CD14-positive monocyte (primary cell): ENCODE data around the gene SFN. TPM values are rescaled to one million over a fixed set of nuclear protein-coding genes. Genes with fewer than 3 reads are reported as not detected.

ENCODE experiments used
- DNase-seq, 3 donors: peaks; one replicate each; pipeline ENCODE4 v3.0.0-alpha.2; 2011 to 2022
- H2AFZ ChIP-seq: 2 replicates; pipeline ENCODE4 v1.6.0; 2012; ENCODE audit warnings: mild to moderate bottlenecking, low read depth, low read length, inconsistent platforms; ENCODE audit not compliant: insufficient read depth, poor library complexity, severe bottlenecking
- H3K27ac ChIP-seq, 2 donors: 1 replicate in 1 of 2; 2 replicates in 1 of 2; pipeline ENCODE4 v1.5.1; 2012 to 2013; ENCODE audit warnings: low read length in 2 of 2, control low read depth in 1 of 2, inconsistent platforms in 1 of 2, low read depth in 1 of 2, mild to moderate bottlenecking in 1 of 2
- H3K27me3 ChIP-seq, 2 donors: one replicate each; pipeline versions ENCODE4 v1.6.0 to v1.6.1; 2011 to 2013; ENCODE audit warnings: low read length in 2 of 2; ENCODE audit not compliant: control insufficient read depth in 2 of 2, insufficient read depth in 2 of 2
- H3K36me3 ChIP-seq, 2 donors: replicated peaks in 1 of 2; 1 replicate in 1 of 2; 2 replicates in 1 of 2; pipeline versions ENCODE4 v1.5.1 to v1.6.1; 2012 to 2013; ENCODE audit warnings: low read length in 2 of 2, control low read depth in 1 of 2, inconsistent platforms in 1 of 2, mild to moderate bottlenecking in 1 of 2; ENCODE audit not compliant: insufficient read depth in 2 of 2, control insufficient read depth in 1 of 2
- H3K4me1 ChIP-seq, 2 donors: 1 replicate in 1 of 2; 2 replicates in 1 of 2; pipeline versions ENCODE4 v1.5.1 to v1.6.1; 2012 to 2013; ENCODE audit warnings: low read length in 2 of 2, control low read depth in 1 of 2, inconsistent platforms in 1 of 2, mild to moderate bottlenecking in 1 of 2, moderate library complexity in 1 of 2; ENCODE audit not compliant: insufficient read depth in 2 of 2, control insufficient read depth in 1 of 2
- H3K4me2 ChIP-seq: replicated peaks from 2 replicates; pipeline ENCODE3; 2012; ENCODE audit warnings: low read length, moderate library complexity, mild to moderate bottlenecking; ENCODE audit not compliant: poor library complexity, severe bottlenecking; ENCODE audit errors: extremely low read depth
- H3K4me3 ChIP-seq, 3 experiments: fragments of 200-600 bp in 1 of 3; sonication (generic) in 1 of 3; replicated peaks in 1 of 3; 1 replicate in 2 of 3; 2 replicates in 1 of 3; pipeline ENCODE4 v1.5.1; 2011 to 2013; ENCODE audit warnings: low read length in 3 of 3, mild to moderate bottlenecking in 3 of 3, control low read depth in 2 of 3, low read depth in 2 of 3, inconsistent platforms in 1 of 3, moderate library complexity in 1 of 3
- H3K79me2 ChIP-seq: 2 replicates; pipeline ENCODE4 v1.6.0; 2012; ENCODE audit warnings: mild to moderate bottlenecking, control low read depth, inconsistent platforms, low read length, moderate library complexity; ENCODE audit not compliant: insufficient read depth
- H3K9ac ChIP-seq: 2 replicates; pipeline ENCODE4 v1.6.0; 2017; ENCODE audit warnings: low read length, mild to moderate bottlenecking; ENCODE audit not compliant: insufficient read depth, poor library complexity, severe bottlenecking
- H3K9me3 ChIP-seq, 2 donors: replicated peaks in 1 of 2; 1 replicate in 1 of 2; 2 replicates in 1 of 2; pipeline versions ENCODE4 v1.5.1 to v1.6.1; 2012 to 2013; ENCODE audit warnings: low read length in 2 of 2, control low read depth in 1 of 2; ENCODE audit not compliant: control insufficient read depth in 1 of 2, insufficient read depth in 1 of 2
- H4K20me1 ChIP-seq: 2 replicates; pipeline ENCODE4 v1.6.0; 2012; ENCODE audit warnings: mild to moderate bottlenecking, low read length, control low read depth, moderate library complexity; ENCODE audit not compliant: insufficient read depth
- H3K27ac Mint-ChIP-seq, 7 donors: one replicate each; pipeline ENCODE4 v1.8.0; 2020; ENCODE audit warnings: mild to moderate bottlenecking in 7 of 7, mixed read lengths in 7 of 7, moderate library complexity in 6 of 7, inconsistent platforms in 2 of 7
- H3K27me3 Mint-ChIP-seq, 3 donors: one replicate each; pipeline ENCODE4 v1.8.0; 2021 to 2022; ENCODE audit warnings: low read depth in 3 of 3, mild to moderate bottlenecking in 3 of 3, mixed read lengths in 3 of 3, moderate library complexity in 3 of 3, inconsistent platforms in 1 of 3
- H3K36me3 Mint-ChIP-seq, 2 donors: one replicate each; pipeline ENCODE4 v1.8.0; 2020; ENCODE audit warnings: mixed read lengths in 2 of 2, inconsistent platforms in 1 of 2, mild to moderate bottlenecking in 1 of 2
- H3K4me1 Mint-ChIP-seq: one replicate; pipeline ENCODE4 v1.8.0; 2020; ENCODE audit warnings: mild to moderate bottlenecking, mixed read lengths
- H3K4me3 Mint-ChIP-seq, 2 donors: one replicate each; pipeline ENCODE4 v1.8.0; 2020; ENCODE audit warnings: mild to moderate bottlenecking in 2 of 2, mixed read lengths in 2 of 2, moderate library complexity in 1 of 2
- H3K9me3 Mint-ChIP-seq, 7 donors: one replicate each; pipeline ENCODE4 v1.8.0; 2020 to 2022; ENCODE audit warnings: mixed read lengths in 7 of 7, mild to moderate bottlenecking in 6 of 7, moderate library complexity in 6 of 7, inconsistent platforms in 2 of 7
- WGBS: methylation state at CpG from one replicate; pipeline ENCODE4 v1.1.5; 2013; ENCODE audit warnings: missing lambda C conversion rate; ENCODE audit not compliant: insufficient coverage; 5-methylcytosine and 5-hydroxymethylcytosine counted together
- intact Hi-C, 2 donors: fragments of 100-400 bp; cut with micrococcal nuclease; formaldehyde crosslinking; loops; one replicate each; pipeline versions ENCODE4 v1.15.0 to v1.15.1; 2023
- polyA plus RNA-seq, 3 donors: library from polyadenylated mRNA; depleted of rRNA in 1 of 3; unstranded in 2 of 3; stranded (reverse) in 1 of 3; fragments of 300-500 nt in 2 of 3; fragments of >200 nt in 1 of 3; fragmentation: Illumina TruSeq in 2 of 3; gene quantifications; 1 replicate in 2 of 3; 2 replicates in 1 of 3; pipeline ENCODE4 v1.2.3, GENCODE V29; 2012 to 2021
- TF ChIP-seq, protein P1 (sequence below): fragments of 200-600 bp; IDR thresholded peaks from one replicate; pipeline ENCODE4 v1.8.0; 2022; ENCODE audit warnings: antibody characterized with exemption, mild to moderate bottlenecking

The SFN gene
- polyA plus RNA-seq, 3 donors: 0.36 TPM; not detected in 2

DNA sequence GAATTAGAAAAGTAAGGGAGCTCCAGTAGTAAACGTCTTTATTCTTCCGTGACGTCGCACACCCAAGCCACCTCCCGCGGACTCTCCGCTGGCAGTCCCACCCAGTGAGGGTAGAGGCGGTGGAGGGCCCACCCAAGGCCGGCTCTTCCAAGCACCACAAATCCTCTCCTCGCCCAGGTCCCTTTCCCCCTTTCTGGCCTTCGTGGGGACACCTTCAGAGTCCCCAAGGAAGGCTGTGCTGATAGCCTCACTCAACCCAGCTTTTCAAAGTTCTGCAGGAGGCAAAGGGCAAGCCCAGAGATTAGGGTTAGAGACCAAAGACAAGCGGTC is 27.5 kb downstream of the SFN start:
- peaks cover 51 to 69% of the 10 kb centered on the region in 2 donors for H3K36me3 ChIP-seq
- Mint-ChIP-seq H3K27me3 (peaks cover 0 to 2% (median 1%) of the 10 kb centered on the region in 3 donors), H3K9me3 (no peaks in the 10 kb centered on the region), H3K4me1 (peaks cover 25% of the 10 kb centered on the region), H3K4me3 (peak overlapping the region; percentile 90 to 94), H3K27ac (peak overlapping the region; percentile 88 to 96 (median 94)), H3K36me3 (peaks cover 56 to 71% of the 10 kb centered on the region in 2 donors)
- H3K9ac ChIP-seq: peak overlapping the region; percentile 87
- 0% methylated on average over 5 of the region's 12 CpGs for WGBS
- TF ChIP-seq, protein P1, sequence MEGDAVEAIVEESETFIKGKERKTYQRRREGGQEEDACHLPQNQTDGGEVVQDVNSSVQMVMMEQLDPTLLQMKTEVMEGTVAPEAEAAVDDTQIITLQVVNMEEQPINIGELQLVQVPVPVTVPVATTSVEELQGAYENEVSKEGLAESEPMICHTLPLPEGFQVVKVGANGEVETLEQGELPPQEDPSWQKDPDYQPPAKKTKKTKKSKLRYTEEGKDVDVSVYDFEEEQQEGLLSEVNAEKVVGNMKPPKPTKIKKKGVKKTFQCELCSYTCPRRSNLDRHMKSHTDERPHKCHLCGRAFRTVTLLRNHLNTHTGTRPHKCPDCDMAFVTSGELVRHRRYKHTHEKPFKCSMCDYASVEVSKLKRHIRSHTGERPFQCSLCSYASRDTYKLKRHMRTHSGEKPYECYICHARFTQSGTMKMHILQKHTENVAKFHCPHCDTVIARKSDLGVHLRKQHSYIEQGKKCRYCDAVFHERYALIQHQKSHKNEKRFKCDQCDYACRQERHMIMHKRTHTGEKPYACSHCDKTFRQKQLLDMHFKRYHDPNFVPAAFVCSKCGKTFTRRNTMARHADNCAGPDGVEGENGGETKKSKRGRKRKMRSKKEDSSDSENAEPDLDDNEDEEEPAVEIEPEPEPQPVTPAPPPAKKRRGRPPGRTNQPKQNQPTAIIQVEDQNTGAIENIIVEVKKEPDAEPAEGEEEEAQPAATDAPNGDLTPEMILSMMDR: no peak
- H3K4me1 ChIP-seq: peaks cover 12 to 18% of the 10 kb centered on the region in 2 donors
- peak overlapping the region; percentile 68 to 83 (median 78) for H3K4me3 ChIP-seq
- no peak for DNase-seq
- H3K9me3 ChIP-seq: no peaks in the 10 kb centered on the region
- peaks cover 26% of the 10 kb centered on the region for H3K79me2 ChIP-seq
- intact Hi-C loops: no loop called here
- H3K4me2 ChIP-seq: peak overlapping the region; percentile 85
- peak overlapping the region; percentile 83 to 84 for H3K27ac ChIP-seq
- H3K27me3 ChIP-seq: no peaks in the 10 kb centered on the region
- peak overlapping the region; percentile 90 for H2AFZ ChIP-seq
- H4K20me1 ChIP-seq: peaks cover 40% of the 10 kb centered on the region

GRCh38 chr1:26894263-26894662 is 31.3 kb downstream of the SFN start:
- H3K36me3 Mint-ChIP-seq: peaks cover 57 to 73% of the 10 kb centered on the region in 2 donors
- H3K27ac ChIP-seq: no peak overlapping the region
- intact Hi-C loops: no loop called here

More at GRCh38 chr1:26894263-26894662, 31.3 kb downstream of the SFN start:
- Histone ChIP-seq H2AFZ (no peak overlapping the region), H3K9me3 (no peaks in the 10 kb centered on the region), H4K20me1 (peaks cover 35% of the 10 kb centered on the region), H3K79me2 (peaks cover 43% of the 10 kb centered on the region), H3K9ac (no peak overlapping the region), H3K4me3 (no peak overlapping the region), H3K4me1 (peaks cover 13 to 19% of the 10 kb centered on the region in 2 donors), H3K27me3 (no peaks in the 10 kb centered on the region), H3K4me2 (no peak overlapping the region), H3K36me3 (peaks cover 51 to 60% of the 10 kb centered on the region in 2 donors)
- H3K27me3 Mint-ChIP-seq: peaks cover 0 to 1% (median 1%) of the 10 kb centered on the region in 3 donors
- H3K4me3 Mint-ChIP-seq: no peak overlapping the region
- peak overlapping the region in 2 of 7 donors; percentile 10 to 15 for H3K27ac Mint-ChIP-seq
- TF ChIP-seq, protein P1: no peak
- DNase-seq: no peak
- 97% methylated on average over 13 of the region's 13 CpGs for WGBS
- peaks cover 19% of the 10 kb centered on the region for H3K4me1 Mint-ChIP-seq
- H3K9me3 Mint-ChIP-seq: no peaks in the 10 kb centered on the region
